Measurements from ENCODE around the gene ZNF687. TPM values are rescaled to one million over a fixed set of nuclear protein-coding genes. Genes with fewer than 3 reads are reported as not detected.

The ZNF687 gene
- total and polyA plus RNA-seq, 2 of the 4 experiments (the other 2 are of a cell fraction): 5.7 to 10.8 TPM

DNA sequence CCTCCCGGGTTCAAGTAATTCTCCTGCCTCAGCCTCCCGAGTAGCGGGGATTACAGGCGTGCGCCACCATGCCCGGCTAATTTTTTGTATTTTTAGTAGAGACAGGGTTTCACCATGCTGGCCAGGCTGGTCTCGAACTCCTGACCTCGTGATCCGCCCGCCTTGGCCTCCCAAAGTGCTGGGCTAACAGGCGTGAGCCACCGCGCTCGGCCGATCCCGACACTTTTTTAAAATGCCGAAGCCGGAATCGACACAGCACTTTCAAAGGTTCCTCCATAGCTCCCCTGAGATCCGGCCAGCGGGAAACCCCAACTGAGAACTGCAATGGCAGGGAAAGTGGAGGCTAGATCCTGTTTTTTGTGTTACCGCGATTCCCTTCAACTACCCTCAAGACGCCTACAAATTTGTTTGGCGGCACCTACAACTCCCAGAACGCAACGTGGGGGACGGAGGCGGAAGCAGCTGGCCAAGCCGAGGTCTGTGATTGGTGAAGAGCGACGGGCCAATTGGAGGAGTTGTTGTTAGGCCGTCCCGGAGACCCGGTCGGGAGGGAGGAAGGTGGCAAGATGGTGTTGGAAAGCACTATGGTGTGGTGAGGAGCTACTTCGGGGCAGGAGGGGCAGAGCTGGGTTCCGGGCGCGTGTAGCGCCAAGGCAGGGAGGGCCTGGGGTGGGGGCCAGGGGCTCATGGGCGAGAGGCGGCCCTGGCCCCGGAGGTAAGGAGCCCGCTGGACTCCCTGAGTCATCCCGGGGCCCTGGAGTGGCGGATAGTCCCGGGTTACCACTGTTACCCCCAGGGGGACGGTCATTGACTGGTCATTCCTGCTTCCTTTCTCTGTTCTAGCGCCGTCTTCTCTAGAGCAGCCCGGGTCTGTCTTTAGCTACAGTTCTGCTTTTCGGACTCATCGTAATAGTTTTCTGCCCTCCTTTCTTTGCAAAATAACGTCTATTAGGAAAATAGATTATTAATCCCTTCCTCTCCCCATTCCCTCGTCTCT is 27.6 kb upstream of the ZNF687 start, which contains the start of gene PSMD4 (continued):
- TF ChIP-seq RFX5 (IDR thresholded peaks at IDR 0.05; ENCODE audit: low read depth, low read length): no peak
- no peak for TF ChIP-seq BHLHE40 (IDR thresholded peaks at IDR 0.05; ENCODE audit: low read depth, low read length)
- no peak for TF ChIP-seq SMC3 (IDR thresholded peaks at IDR 0.05; ENCODE audit: low read depth, low read length)
- TF ChIP-seq MAFK (IDR thresholded peaks at IDR 0.05; ENCODE audit: low read depth, low read length): no peak

Data from IMR-90 (cell line).